ENCODE data around the gene DOK7.

GRCh38 chr4:3501126-3501824, 38.2 kb downstream of the DOK7 start:
- no peak for TF ChIP-seq CTCF (conservative IDR thresholded peaks at IDR 0.05; ENCODE audit: low read depth, low read length)
- TF ChIP-seq EZH2 (IDR thresholded peaks at IDR 0.05; ENCODE audit: borderline replicate concordance, low read depth, low read length, poor library complexity, severe bottlenecking), result no peak

Measured in A673 (cell line).